Epithelial cell of proximal tubule (primary cell): ENCODE measurements around the gene MED13L. TPM values are rescaled to one million over a fixed set of nuclear protein-coding genes. Genes with fewer than 3 reads are reported as not detected.

Source experiments
- DNase-seq: peaks from one replicate; pipeline ENCODE4 v3.0.0-alpha.2; 2011; ENCODE audit warnings: low read depth
- H3K4me3 ChIP-seq: 2 replicates; pipeline ENCODE4 v1.5.1; 2011; ENCODE audit warnings: low read depth, mild to moderate bottlenecking, low read length
- total RNA-seq: library from RNA; depleted of rRNA; stranded (reverse); fragments of >200 nt; gene quantifications from 2 replicates; pipeline ENCODE4 v1.2.3, GENCODE V29; 2015
- TF ChIP-seq, protein P1 (sequence below): conservative IDR thresholded peaks from 2 replicates; pipeline ENCODE4 v1.5.1; 2012; ENCODE audit warnings: low read depth, mild to moderate bottlenecking, low read length

MED13L gene
- total RNA-seq, 1 donor from 2014 or later = 37.9 TPM

DNA sequence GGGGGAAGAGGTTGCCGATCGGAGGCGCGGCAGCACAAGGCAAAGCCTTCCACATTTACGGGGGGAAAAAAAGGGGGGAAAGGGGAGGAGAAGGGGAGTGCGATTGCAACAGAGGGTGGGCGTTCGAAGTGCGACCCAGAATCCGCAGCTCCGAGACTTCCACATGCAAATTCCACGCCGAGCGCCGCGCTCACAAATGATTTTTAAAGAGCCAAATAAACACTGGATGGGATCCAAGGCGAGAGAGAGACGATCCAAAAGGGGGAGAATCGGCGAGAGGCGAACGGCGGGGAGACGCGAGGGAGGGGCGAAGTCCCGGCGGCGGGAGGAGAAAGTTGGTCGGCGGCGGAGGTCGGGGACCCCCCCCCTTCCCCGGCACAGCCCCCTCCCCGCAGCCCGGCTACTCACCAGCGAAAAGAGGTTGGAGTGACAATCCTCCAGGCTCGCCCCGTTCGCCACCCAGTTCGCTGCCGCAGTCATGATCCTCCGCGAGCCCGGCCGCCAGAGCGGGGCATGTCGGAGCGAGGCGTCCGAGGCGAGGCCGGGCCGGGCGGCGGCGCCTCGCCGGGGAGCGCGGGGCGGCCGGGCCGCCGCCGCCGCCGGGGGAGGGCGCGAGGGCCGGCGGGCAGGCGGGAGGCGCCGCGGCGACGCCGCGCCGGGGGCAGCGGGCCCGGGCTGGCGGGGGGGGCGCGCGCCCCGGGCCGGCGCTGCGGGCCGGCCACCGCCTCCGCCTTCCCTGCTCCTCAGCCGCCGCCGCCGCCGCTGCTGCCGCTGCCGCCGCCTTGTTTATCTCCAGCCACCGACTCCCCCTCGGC lies 634 bp downstream of the MED13L start:
- DNase-seq = no peak
- TF ChIP-seq, protein P1, sequence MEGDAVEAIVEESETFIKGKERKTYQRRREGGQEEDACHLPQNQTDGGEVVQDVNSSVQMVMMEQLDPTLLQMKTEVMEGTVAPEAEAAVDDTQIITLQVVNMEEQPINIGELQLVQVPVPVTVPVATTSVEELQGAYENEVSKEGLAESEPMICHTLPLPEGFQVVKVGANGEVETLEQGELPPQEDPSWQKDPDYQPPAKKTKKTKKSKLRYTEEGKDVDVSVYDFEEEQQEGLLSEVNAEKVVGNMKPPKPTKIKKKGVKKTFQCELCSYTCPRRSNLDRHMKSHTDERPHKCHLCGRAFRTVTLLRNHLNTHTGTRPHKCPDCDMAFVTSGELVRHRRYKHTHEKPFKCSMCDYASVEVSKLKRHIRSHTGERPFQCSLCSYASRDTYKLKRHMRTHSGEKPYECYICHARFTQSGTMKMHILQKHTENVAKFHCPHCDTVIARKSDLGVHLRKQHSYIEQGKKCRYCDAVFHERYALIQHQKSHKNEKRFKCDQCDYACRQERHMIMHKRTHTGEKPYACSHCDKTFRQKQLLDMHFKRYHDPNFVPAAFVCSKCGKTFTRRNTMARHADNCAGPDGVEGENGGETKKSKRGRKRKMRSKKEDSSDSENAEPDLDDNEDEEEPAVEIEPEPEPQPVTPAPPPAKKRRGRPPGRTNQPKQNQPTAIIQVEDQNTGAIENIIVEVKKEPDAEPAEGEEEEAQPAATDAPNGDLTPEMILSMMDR = no peak

DNA sequence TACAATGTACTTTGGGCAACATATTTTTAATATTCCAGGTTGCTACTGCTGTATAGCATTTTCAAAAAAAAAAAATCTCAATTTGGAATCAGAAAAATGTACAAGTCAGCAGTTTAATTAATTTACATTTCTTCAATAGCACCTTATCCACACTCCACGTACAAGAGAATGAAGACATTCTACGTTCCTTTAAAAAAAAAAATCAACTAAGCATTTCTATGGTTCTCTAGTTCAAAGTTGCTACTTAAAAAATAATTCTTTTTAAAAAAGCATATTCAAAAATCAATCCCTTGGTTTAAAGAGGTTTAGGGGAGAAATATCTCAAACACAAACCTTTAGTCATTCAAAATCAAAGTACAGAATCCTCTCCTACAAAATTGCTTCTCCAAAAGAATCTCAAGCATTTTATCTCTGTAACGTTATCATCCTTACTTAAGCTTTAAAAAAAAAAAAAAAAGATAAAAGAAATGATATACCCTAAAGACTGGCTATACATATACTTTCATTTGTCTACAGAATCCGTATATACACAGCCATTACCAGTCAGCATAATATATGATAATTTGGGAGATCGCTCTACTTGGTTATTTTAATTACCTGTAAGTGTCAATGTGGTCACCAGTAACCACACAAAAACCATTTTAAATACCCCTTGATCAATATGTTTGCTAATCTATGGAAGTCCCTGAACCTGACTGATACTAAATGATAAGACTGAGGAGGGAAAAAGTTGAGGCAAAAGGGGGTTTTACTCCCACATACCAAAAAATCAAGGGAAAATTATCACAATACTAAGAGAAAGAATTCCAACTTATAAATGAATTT lies 2.7 kb downstream of the MED13L start:
- no peak for DNase-seq
- TF ChIP-seq, protein P1 = no peak
- peak overlapping the region; percentile 72 for H3K4me3 ChIP-seq

More for the DNA sequence above, 634 bp downstream of the MED13L start:
- peak overlapping the region; percentile 72 for H3K4me3 ChIP-seq

DNA sequence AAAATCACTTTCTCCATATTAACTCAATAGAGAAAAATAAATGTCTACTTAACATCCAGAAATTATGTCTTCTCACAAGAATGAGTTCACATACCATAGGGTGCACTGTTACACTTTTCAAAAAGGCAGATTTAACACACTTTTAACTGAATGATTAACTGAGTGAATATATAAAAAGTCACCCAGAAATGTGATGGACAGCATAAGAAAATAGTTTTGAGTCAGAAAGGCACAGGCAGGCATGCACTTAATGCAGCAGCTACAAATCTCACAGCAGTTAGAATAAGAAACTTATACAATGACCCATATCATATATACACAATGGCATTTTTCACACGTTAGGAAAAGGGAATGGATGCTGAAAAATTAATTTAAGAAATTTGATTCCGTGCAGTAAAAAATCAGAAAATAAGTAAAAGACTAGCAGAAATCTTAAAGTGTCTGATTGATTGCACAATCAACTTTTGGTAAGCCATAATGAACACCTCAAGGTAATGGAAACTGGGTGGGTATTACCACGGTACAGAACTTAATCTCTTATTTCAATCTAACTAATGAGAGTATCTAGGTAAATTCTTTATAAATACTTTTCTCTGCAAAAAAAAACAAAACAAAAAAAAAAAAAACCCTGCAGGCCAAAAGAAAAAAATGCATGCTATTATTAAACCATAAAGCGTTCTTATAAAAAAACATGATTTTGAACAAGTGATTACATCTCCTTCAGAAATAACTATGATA lies 3.5 kb downstream of the MED13L start:
- TF ChIP-seq, protein P1 = no peak
- no peak overlapping the region for H3K4me3 ChIP-seq
- DNase-seq = no peak

DNA sequence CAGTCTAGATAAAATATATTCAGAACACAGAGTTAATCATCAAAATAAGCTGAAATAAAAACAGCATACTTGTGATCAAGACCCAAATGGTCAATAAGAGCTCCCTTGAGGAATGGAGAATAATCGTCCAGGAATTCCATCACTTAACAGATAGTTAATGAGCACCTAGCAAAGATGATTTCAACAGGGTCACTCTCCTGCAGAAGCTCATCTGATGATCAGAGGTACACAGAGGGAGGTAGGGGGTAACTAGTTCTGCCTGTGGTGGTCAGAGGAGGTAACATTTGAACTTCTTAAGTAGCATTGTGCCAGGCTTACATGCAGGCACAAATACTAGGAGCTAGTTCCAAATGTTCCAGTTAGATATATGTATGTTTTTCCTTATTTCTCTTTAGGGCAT lies 9.5 kb downstream of the MED13L start:
- DNase-seq = peak; percentile 56
- TF ChIP-seq, protein P1 = no peak
- H3K4me3 ChIP-seq = no peak overlapping the region

DNA sequence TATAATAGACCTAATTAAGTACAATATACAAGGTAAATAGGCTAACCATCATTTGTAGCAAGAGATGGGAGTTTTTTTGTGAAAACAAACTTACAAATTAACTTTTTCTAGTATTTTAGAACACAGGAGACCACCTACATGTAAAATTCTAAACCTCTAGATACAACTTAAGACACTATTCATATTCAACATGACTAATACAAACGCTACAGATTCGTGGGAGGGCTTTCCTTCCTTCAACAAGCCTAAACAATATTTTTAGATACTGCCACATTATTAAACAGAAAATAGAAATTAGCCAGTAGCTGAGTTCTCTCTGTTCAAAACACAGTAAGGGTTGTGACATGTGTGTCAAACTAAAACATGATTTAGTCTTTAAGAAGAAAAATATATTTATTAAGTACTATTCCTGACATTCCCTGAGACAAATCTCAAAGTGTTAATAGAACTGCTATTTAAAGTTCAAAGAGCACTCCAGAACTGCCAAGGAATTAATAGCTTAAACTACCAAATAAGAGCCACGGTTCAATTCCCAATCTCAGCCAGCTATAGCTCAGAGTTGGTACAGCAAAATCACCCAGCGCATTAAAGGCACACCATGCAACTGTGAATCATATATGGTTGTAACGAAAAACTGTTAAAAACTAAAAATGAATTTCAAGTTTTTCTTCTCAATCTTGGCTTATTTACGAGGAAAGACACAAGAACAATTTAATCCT lies 10.7 kb downstream of the MED13L start:
- no peak overlapping the region for H3K4me3 ChIP-seq
- DNase-seq = no peak
- TF ChIP-seq, protein P1 = no peak

DNA sequence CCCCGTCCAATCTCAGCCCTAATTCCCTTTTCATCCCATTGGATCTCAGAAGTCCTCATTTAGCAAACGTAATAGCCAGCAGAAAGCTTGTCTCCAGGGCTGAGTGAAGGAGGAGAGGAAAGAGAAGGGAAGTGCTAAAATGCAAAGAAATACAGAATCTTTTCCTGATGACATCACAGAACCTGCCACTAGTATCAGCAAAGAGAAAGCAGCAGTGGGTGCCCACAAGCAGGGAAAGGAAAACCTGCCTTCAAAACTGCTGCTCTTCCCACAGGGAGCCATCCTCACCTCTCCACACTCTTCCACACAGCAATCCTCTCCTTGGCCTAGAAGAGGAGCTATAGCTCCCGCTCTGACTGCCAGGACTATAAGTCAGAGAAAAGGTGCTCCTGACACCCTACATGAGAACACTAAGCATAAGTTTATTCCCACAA lies 11.3 kb downstream of the MED13L start:
- no peak for DNase-seq
- H3K4me3 ChIP-seq = no peak overlapping the region
- TF ChIP-seq, protein P1 = peak; percentile 21
